ENCODE data around the gene DOCK4. TPM values are rescaled to one million over a fixed set of nuclear protein-coding genes. Genes with fewer than 3 reads are reported as not detected.

The DOCK4 gene
- total RNA-seq, 1 donor from 2014 or later = 43.0 TPM

GRCh38 chr7:112014347-112014746 lies 191.9 kb downstream of the DOCK4 start:
- no peak for DNase-seq (ENCODE audit: low spot score)
- H3K9me3 Mint-ChIP-seq (ENCODE audit: low read depth) = no peaks in the 10 kb centered on the region
- no peak for TF ChIP-seq CTCF (IDR thresholded peaks at IDR 0.05)
- no peaks in the 10 kb centered on the region for H3K36me3 Mint-ChIP-seq (ENCODE audit: low read depth)
- no peak overlapping the region for H3K27ac Mint-ChIP-seq (ENCODE audit: unreplicated experiment)
- no peaks in the 10 kb centered on the region for H3K27me3 Mint-ChIP-seq (ENCODE audit: low read depth)
- H3K4me1 Mint-ChIP-seq (ENCODE audit: low read depth) = peaks cover 20% of the 10 kb centered on the region
- H3K4me3 Mint-ChIP-seq (ENCODE audit: unreplicated experiment) = no peak overlapping the region

- no peaks in the 10 kb centered on the region for H3K9me3 Mint-ChIP-seq (ENCODE audit: low read depth)
- H3K4me3 Mint-ChIP-seq (ENCODE audit: unreplicated experiment) = no peak overlapping the region
- no peaks in the 10 kb centered on the region for H3K27me3 Mint-ChIP-seq (ENCODE audit: low read depth)
- H3K4me1 Mint-ChIP-seq (ENCODE audit: low read depth) = peaks cover 19% of the 10 kb centered on the region
- H3K27ac Mint-ChIP-seq (ENCODE audit: unreplicated experiment) = no peak overlapping the region
- no peak for DNase-seq (ENCODE audit: low spot score)
- no peaks in the 10 kb centered on the region for H3K36me3 Mint-ChIP-seq (ENCODE audit: low read depth)
- TF ChIP-seq CTCF (IDR thresholded peaks at IDR 0.05) = no peak
Observed at GRCh38 chr7:112013274-112013673, 192.9 kb downstream of the DOCK4 start.

GRCh38 chr7:112012242-112012641 lies 194.0 kb downstream of the DOCK4 start:
- no peak overlapping the region for H3K4me3 Mint-ChIP-seq (ENCODE audit: unreplicated experiment)
- DNase-seq (ENCODE audit: low spot score) = no peak
- H3K9me3 Mint-ChIP-seq (ENCODE audit: low read depth) = no peaks in the 10 kb centered on the region
- no peaks in the 10 kb centered on the region for H3K27me3 Mint-ChIP-seq (ENCODE audit: low read depth)
- peaks cover 19% of the 10 kb centered on the region for H3K4me1 Mint-ChIP-seq (ENCODE audit: low read depth)
- no peaks in the 10 kb centered on the region for H3K36me3 Mint-ChIP-seq (ENCODE audit: low read depth)
- TF ChIP-seq CTCF (IDR thresholded peaks at IDR 0.05) = no peak
- H3K27ac Mint-ChIP-seq (ENCODE audit: unreplicated experiment) = no peak overlapping the region

- DNase-seq (ENCODE audit: low spot score) = no peak
- no peak overlapping the region for H3K27ac Mint-ChIP-seq (ENCODE audit: unreplicated experiment)
- no peak for TF ChIP-seq CTCF (IDR thresholded peaks at IDR 0.05)
- no peaks in the 10 kb centered on the region for H3K36me3 Mint-ChIP-seq (ENCODE audit: low read depth)
- peaks cover 19% of the 10 kb centered on the region for H3K4me1 Mint-ChIP-seq (ENCODE audit: low read depth)
- no peaks in the 10 kb centered on the region for H3K9me3 Mint-ChIP-seq (ENCODE audit: low read depth)
- no peaks in the 10 kb centered on the region for H3K27me3 Mint-ChIP-seq (ENCODE audit: low read depth)
- H3K4me3 Mint-ChIP-seq (ENCODE audit: unreplicated experiment) = no peak overlapping the region
Observed at GRCh38 chr7:112010994-112011393, 195.2 kb downstream of the DOCK4 start.

- Mint-ChIP-seq H3K4me1 (ENCODE audit: low read depth) (peaks cover 28% of the 10 kb centered on the region), H3K27me3 (ENCODE audit: low read depth) (no peaks in the 10 kb centered on the region), H3K27ac (ENCODE audit: unreplicated experiment) (no peak overlapping the region), H3K36me3 (ENCODE audit: low read depth) (no peaks in the 10 kb centered on the region), H3K4me3 (ENCODE audit: unreplicated experiment) (no peak overlapping the region), H3K9me3 (ENCODE audit: low read depth) (no peaks in the 10 kb centered on the region)
- no peak for DNase-seq (ENCODE audit: low spot score)
- no peak for TF ChIP-seq CTCF (IDR thresholded peaks at IDR 0.05)
Observed at GRCh38 chr7:112010109-112010508, 196.1 kb downstream of the DOCK4 start.
